ENCODE measurements around the gene ARHGAP4. TPM values are rescaled to one million over a fixed set of nuclear protein-coding genes. Genes with fewer than 3 reads are reported as not detected.
A peak's percentile ranks its signal among the peaks of the same experiment; 100 is the strongest.

ARHGAP4 gene
- total RNA-seq, 2 experiments from 2014 or later = 456 to 463 TPM

- POLR2A ChIA-PET = no interaction called here
- H3K27ac ChIP-seq (ENCODE audit: low read depth in 1 of 2, low read length in 2 of 2) = no peak overlapping the region
- DNase-seq (peak in 1 of 14 experiments; percentile 1), ATAC-seq (ENCODE audit: poor library complexity) (no peak)
- no peaks in the 10 kb centered on the region for H3K36me3 ChIP-seq (ENCODE audit: insufficient read depth, low read length)
- intact Hi-C loops (cut with DNase I, micrococcal nuclease) = no loop called here
- H3K36me3 Mint-ChIP-seq (ENCODE audit: low read depth) = no peaks in the 10 kb centered on the region
- no peak for TF ChIP-seq CTCF (IDR thresholded peaks at IDR 0.05)
- peaks cover 14% of the 10 kb centered on the region for H3K4me1 ChIP-seq (ENCODE audit: insufficient read depth, low read length)
- no peak overlapping the region for H3K4me3 ChIP-seq (ENCODE audit: low read length)
- H3K27me3 ChIP-seq (ENCODE audit: control insufficient read depth in 1 of 2, insufficient read depth in 2 of 2, low read length in 2 of 2) = peaks cover 4 to 6% of the 10 kb centered on the region in 2 experiments
- H3K27ac Mint-ChIP-seq = no peak overlapping the region
- H3K9me3 ChIP-seq (ENCODE audit: control insufficient read depth in 1 of 2, insufficient read depth in 1 of 2, low read length in 2 of 2) = no peaks in the 10 kb centered on the region
- CTCF ChIA-PET = no interaction called here
- no peak overlapping the region for H3K4me3 Mint-ChIP-seq
- H3K9me3 Mint-ChIP-seq = no peaks in the 10 kb centered on the region
- peaks cover 12% of the 10 kb centered on the region for H3K4me1 Mint-ChIP-seq (ENCODE audit: low read depth)
- peaks cover 16% of the 10 kb centered on the region for H3K27me3 Mint-ChIP-seq
Observed at GRCh38 chrX:153874085-153874365, 52.0 kb downstream of the ARHGAP4 start.

GRCh38 chrX:153873282-153874084, 52.6 kb downstream of the ARHGAP4 start:
- peak in 1 of 14 experiments; percentile 1 for DNase-seq
- Histone ChIP-seq H3K4me3 (ENCODE audit: low read length) (no peak overlapping the region), H3K27ac (ENCODE audit: low read depth in 1 of 2, low read length in 2 of 2) (no peak overlapping the region), H3K4me1 (ENCODE audit: insufficient read depth, low read length) (peaks cover 10% of the 10 kb centered on the region), H3K9me3 (ENCODE audit: control insufficient read depth in 1 of 2, insufficient read depth in 1 of 2, low read length in 2 of 2) (no peaks in the 10 kb centered on the region), H3K36me3 (ENCODE audit: insufficient read depth, low read length) (no peaks in the 10 kb centered on the region), H3K27me3 (ENCODE audit: control insufficient read depth in 1 of 2, insufficient read depth in 2 of 2, low read length in 2 of 2) (peaks cover 2 to 4% of the 10 kb centered on the region in 2 experiments)
- POLR2A ChIA-PET = no interaction called here
- Mint-ChIP-seq H3K27me3 (peaks cover 13% of the 10 kb centered on the region), H3K27ac (no peak overlapping the region), H3K4me3 (no peak overlapping the region), H3K36me3 (ENCODE audit: low read depth) (no peaks in the 10 kb centered on the region), H3K4me1 (ENCODE audit: low read depth) (peaks cover 7% of the 10 kb centered on the region), H3K9me3 (no peaks in the 10 kb centered on the region)
- CTCF ChIA-PET = no interaction called here
- ATAC-seq (ENCODE audit: poor library complexity) = no peak
- TF ChIP-seq CTCF (IDR thresholded peaks at IDR 0.05) = no peak
- intact Hi-C loops (cut with DNase I, micrococcal nuclease) = no loop called here

GRCh38 chrX:153871946-153872878, 53.9 kb downstream of the ARHGAP4 start:
- no peak for TF ChIP-seq CTCF (IDR thresholded peaks at IDR 0.05)
- peak in 2 of 14 experiments; percentile 0 to 1 for DNase-seq
- Mint-ChIP-seq H3K27ac (no peak overlapping the region), H3K4me1 (ENCODE audit: low read depth) (no peaks in the 10 kb centered on the region), H3K4me3 (no peak overlapping the region), H3K9me3 (no peaks in the 10 kb centered on the region), H3K27me3 (peaks cover 8% of the 10 kb centered on the region), H3K36me3 (ENCODE audit: low read depth) (no peaks in the 10 kb centered on the region)
- POLR2A ChIA-PET = no interaction called here
- no peak overlapping the region for H3K4me3 ChIP-seq (ENCODE audit: low read length)
- no peaks in the 10 kb centered on the region for H3K27me3 ChIP-seq (ENCODE audit: control insufficient read depth in 1 of 2, insufficient read depth in 2 of 2, low read length in 2 of 2)
- intact Hi-C loops (cut with DNase I, micrococcal nuclease) = no loop called here
- no peaks in the 10 kb centered on the region for H3K4me1 ChIP-seq (ENCODE audit: insufficient read depth, low read length)
- no peak for ATAC-seq (ENCODE audit: poor library complexity)
- CTCF ChIA-PET = no interaction called here
- no peaks in the 10 kb centered on the region for H3K9me3 ChIP-seq (ENCODE audit: control insufficient read depth in 1 of 2, insufficient read depth in 1 of 2, low read length in 2 of 2)
- H3K27ac ChIP-seq (ENCODE audit: low read depth in 1 of 2, low read length in 2 of 2) = no peak overlapping the region
- no peaks in the 10 kb centered on the region for H3K36me3 ChIP-seq (ENCODE audit: insufficient read depth, low read length)

All from CD4-positive, alpha-beta T cell (primary cell).